NAMALWA (cell line): ENCODE results near the gene CST4.
"Not testable (repeated sequence)": the region's sequence is repeated elsewhere in the genome, so short reads cannot be mapped to it uniquely, and the experiment has no call there.

Source experiments
- DNase-seq: peaks from one replicate; pipeline ENCODE4 v3.0.0-alpha.2; 2015; ENCODE audit warnings: low spot score

Gene CST4, protein sequence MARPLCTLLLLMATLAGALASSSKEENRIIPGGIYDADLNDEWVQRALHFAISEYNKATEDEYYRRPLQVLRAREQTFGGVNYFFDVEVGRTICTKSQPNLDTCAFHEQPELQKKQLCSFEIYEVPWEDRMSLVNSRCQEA

DNA sequence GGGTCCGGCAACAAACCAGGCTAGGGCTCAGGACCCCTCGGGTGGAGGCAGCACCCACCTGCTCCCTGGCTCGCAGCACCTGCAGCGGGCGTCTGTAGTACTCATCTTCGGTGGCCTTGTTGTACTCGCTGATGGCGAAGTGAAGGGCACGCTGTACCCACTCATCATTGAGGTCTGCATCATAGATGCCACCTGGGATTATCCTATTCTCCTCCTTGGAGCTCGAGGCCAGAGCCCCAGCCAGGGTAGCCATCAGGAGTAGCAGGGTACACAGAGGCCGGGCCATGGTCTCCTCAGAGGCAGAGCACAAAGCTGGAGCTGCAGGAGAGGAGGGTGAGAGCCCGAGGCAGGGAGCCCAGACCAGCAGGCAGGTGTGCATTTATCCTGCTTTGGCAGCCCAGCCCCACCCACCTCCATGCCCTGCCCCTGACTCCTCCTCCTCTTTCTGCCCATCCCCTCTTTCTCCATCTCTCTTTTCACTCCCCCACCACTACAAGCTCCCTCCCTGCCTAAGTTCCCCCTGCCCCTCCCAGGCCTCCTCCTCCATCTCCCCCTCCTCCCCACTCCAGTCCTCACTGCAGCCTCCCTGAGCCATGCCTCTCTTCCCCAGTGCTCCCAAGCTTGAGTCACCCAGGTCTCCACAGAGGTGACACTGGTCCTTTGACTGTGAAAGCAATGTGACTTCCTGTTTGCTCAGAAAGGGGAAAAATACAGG is at the start of gene CST4:
TSS of gene CST4 (minus strand) at position 355 of the 715 bp plus-strand sequence. CDS start at position 286, 69 bp downstream.
- not testable (repeated sequence) for DNase-seq

DNA sequence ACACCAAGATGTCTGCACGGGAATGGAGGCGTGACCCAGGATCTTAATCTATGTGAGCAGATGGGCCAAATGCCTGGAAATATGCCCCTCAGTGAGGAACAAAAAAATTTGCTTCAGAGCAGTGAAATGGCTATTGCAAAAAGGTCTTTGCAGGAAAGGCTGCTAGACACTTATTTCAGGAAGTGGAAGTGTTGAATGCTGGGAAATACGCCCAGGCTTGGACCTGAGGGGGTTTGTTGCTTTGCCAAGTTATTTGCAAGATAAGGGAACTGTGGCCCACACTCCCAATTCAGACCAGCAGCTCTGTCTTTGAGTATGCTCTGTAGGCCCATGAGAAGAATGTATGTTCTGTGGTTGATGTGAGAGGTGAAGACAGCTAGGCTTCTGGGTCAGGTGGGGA is 46.6 kb upstream of the CST4 start:
- not testable (repeated sequence) for DNase-seq

DNA sequence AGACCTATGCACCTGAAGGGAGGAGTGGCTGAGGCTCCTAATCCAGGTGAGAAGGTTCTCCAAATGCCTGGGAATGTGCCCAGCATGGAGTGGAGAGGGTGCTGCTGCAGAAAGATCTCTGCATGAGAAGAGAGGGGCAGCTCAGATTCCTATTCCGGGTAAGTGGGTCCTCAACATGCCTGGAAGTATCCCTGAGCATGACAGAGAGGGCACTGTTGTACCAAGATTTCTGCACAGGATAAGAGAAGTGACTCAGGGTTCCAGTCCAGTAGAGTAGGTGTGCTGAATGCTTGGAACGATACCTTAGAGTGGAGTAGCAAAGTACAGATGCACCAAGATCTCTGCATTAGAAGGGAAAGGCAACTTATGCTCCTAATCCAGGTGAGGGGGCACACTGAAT is 46.1 kb upstream of the CST4 start:
- not testable (repeated sequence) for DNase-seq

DNA sequence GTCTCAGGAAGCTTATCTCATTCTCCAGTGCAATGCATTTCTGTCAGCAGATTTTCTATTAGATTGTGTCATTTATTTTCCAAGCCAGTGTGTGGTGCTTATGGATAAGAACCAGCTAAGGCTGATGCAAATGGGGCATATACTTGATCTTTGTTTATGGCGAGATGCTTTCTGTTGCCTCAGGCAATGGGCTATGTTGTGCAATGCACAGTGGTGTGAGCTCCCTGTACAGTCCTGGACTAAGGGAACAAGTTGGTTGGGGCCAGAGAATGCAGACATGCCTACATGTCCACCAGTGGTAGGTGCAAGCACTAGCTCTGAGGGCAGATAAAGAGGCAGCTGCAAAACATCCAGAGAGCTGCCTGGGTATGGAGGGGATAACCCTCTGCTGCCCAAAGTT is 45.6 kb upstream of the CST4 start:
- not testable (repeated sequence) for DNase-seq

DNA sequence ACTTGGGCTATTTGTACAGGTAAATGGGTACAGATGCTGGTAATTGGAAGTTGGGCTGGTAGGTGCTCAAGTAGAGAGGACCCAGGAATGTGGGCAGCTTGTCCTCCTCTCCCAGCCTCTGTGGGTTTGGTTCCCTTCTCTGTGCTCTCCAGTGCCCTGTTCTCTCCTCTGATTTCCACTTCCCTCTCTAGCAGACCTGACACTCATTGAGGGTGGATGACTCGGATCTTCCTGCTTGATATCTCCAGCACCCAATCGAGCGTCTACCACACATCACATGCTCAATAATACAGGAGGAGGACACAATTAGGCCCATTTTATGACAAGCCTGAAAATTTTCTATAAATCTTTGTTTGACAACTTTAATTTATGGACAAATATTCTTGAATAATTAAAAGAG is 38.2 kb upstream of the CST4 start:
- DNase-seq = no peak

DNA sequence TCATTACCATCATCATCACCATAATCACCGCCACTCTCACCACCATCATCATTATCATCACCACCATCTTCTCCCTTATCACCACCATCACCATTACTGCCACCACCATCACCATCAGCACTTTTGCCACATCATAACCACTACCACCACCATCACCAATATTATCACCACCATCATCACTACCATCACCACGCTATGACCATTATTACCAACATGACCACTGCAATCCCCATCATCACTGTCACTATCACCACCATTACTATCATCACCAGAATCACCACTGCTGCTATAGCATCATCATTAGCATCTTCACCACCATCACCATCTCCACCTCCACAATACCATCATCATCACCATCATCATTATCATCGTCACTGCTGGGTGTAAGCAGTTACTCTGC is 36.3 kb upstream of the CST4 start:
- DNase-seq = no peak

DNA sequence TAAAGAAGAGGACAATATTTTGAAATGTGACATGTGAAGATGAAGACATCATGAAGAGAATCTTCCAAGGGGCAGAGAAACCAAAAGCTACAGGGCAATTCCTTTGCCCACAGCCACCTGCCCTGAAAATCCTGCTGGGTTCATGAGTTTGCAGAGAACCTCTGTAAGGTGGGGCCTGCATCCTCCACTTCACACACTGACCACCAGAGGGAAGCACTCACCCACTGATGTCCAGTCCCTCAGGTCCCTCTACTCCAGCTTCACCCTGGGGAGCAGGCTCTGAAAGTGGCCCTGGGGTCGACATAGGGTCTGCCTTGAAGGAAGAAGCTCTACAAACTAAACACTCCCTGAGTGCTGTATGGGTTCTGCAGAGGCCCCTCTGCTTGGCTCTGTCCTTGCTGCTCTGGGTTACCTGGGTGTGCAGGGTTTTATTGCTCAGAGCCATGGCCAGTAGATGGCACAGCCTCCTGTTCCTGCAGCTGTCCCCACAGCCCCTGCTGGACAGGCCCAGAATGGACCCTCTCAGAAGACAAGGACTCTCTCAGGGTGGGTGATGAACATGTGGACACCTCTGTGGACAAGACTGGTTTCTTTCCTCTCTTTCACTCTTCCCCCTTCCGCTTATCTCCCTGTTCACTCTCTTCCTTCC is 34.9 kb upstream of the CST4 start:
- DNase-seq = peak; percentile 38

DNA sequence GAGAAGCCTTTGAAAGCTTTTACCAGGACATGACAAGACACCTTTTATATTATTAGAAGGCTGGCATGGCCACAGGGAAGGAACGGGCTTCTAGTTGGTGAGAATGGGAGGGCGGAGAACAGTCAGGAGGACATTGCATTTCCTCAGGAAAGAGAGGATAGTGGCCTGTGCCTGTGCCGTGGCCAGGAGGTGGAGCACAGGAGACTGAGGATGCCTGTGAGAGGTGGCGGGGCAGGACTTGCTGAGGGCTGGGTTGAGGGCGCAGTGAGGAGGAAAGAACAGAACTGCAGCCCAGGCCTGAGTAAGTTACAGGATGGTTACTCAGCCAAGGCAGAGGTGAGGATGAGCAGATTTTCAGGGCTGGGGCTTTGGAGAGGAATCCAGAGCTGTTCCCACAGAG is 34.0 kb upstream of the CST4 start:
- DNase-seq = not testable (repeated sequence)

DNA sequence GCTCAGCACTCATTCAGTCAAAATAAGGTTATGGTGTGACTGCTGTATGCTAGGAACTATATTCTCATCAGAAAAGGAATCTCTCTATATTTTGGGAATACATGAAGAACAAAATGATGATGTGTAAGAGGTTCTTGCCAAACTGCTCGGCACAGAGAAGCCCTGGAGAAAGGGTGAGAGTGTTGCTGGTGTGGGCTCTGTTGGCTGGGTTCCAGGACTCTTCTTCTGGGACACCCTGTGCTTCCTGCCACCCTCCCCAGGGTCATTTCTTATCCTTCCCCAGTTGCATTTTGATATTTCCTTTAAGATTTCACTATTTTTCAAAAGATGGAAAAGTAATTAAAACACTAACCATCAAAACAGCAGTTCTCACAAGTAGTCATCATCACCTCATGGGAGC is 33.1 kb upstream of the CST4 start:
- no peak for DNase-seq

DNA sequence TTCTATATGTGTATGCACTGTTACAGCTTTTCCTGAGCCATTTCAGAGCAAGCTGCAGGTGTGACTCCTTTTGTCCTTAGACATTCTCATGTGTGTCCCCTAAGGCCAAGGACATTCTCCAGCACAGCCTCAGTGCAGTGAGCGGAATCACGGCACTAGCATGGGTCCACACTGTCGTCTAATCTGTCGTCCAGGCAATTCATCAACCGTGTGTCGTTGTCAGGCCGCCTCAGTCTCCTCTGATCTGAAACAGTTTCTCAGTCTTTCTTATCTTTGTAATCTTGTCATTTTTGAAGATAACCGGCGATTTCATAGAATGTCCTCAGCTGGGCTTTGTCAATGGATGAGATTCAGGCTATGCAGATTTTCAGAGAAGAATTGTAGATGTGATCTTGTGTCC is 30.5 kb upstream of the CST4 start:
- not testable (repeated sequence) for DNase-seq

DNA sequence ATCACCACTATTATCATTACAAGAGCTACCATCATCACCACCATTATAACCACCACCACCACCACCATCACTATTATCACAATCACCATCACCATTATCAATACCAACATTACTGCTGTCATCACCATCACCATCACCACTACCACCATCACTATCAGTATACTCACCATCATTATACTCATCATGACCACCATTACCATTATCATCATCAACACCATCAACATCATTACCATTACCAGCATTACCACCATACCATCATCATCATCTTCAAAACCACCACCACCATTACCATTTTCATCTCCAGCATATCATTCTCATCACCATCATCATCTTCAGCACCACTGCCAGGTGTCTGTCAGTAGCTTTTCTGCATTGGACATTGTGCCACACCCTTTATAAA is 22.9 kb upstream of the CST4 start:
- not testable (repeated sequence) for DNase-seq

DNA sequence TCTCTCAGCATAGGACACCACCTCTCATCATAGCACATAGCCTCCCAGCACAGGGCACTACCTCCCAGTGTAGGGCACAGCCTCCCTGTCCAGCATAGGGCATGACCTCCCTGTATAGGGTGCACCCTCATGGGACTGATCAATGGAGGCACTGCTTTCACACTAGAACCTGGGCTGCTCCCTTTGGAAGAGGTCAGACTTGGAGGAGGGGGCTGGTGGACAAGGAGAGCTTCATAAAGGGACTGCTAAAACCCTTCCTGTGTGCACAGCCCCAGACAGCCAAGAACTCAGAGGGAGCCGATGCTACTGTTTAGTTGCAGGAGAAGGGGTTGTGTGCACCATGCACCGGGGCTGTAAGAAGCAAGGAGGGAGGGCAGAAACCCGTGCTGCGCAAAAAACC is 21.9 kb upstream of the CST4 start:
- DNase-seq = no peak

DNA sequence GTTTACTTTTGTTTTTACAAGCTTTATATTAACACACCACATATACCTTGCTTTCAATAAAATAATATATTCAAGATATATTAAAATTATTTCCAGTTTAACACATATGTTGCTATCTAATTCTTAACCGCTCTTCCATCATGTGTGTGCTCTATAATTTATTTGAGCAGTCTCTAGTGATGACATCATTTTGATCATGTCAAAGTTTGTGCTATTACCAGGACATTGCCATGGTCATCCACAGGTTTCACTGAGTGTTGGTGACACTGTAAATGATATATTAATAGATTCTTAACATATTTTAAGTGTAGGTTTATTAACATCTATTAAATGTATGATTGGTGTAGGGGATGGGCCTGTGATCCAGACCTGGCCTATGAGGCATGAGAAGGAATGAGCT is 17.1 kb upstream of the CST4 start:
- no peak for DNase-seq

DNA sequence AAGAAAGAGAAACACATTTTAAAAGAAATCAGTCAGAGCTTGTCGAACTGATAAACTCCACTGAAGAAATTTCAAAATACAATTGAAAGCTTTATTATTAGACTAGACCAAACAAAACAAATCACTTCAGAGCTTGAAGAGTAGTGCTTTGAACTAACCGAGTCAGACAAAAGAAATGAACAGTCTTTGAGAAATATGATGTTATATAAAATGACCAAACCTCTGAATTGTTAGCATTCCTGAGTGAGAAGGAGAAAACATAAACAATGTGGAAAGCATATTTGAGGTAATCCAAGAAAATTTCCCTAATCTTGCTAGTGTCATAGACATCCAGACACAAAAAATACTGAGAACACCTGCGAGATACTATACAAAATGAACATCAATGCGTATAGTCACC is 13.2 kb upstream of the CST4 start:
- DNase-seq = no peak

DNA sequence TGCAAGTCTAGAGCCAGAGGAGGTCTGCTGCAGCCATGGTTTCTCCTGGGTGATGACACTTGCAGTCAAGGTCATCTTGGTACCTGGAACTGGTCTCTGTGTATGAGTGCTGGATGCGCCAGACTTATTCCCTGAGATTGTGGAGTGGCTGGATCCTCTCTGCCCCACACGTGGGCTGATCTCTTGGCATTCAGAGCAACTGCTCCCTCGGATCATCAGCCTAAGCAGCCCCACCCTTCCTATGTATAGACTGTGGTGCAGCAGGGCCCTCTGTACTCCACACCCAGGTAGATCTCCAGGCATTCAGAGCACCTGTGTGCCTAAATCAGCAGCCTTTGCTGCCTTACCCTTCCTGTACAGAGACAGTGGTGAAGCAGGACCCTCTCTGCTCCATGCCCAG is 12.1 kb upstream of the CST4 start:
- no peak for DNase-seq

DNA sequence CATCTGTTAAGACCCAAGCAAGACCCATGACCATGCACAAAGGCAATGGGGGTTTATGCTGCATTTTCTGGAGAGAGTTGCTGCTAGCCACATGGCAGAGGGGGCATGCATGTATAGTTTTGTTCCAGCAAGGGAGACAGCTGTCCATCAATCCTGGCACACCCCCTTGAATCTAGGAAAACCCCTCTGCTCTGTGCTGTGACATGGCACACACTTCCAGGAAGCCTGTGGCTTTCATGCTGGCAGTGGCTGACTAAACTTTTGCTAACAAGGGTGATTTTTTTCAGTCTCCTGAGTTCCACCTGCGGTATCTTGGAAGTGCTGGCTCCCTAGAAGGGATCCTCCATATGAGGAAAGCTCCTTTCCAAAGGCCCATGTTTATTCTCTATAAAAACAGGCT is 9.1 kb upstream of the CST4 start:
- no peak for DNase-seq

DNA sequence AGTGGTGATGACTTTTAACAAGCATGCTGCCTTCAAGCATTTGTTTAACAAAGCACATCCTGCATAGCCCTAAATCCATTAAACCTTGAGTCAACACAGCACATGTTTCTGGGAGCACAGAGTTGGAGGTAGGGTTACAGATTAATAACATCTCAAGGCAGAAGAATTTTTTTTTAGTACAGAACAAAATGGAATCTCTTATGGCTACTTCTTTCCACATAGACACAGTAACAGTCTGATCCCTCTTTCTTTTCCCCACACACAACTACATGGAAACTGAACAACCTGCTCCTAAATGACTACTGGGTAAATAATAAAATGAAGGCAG is 6.2 kb upstream of the CST4 start:
- not testable (repeated sequence) for DNase-seq

DNA sequence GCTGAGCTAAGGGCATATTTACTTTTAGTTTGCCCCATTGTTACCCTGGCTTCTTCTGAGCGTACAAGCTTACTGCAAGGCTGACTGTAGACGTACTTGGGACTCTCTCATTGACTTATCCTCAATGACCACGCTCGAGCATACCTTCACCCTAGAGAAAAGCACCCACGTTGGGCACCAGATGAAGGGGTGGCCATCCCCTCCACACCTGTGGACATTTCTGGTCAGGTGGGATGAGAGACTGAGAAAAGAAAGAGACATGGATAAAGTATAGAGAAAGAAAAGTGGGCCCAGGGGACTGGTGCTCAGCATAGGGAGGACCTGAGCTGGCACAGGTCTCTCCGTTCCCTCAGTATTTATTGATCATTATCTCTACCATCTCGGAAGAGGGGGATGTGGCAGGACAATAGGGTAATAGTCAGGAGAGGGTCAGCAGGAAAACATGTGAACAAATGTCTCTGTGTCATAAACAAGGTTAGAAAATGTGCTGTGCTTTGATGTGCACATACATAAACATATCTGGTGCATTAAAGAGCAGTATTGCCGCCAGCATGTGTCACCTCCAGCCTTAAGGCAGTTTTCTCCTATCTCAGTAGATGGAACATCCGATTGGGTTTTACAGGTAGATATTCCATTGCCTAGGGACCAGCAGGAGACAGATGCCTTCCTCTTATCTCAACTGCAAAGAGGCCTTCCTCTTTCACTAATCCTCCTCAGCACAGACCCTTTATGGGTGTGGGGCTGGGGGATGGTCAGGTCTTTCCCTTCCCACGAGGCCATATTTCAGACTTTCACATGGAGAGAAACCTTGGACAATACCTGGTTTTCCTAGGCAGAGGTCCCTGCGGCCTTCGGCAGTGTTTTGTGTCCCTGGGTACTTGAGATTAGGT is 5.6 kb upstream of the CST4 start:
- not testable (repeated sequence) for DNase-seq

DNA sequence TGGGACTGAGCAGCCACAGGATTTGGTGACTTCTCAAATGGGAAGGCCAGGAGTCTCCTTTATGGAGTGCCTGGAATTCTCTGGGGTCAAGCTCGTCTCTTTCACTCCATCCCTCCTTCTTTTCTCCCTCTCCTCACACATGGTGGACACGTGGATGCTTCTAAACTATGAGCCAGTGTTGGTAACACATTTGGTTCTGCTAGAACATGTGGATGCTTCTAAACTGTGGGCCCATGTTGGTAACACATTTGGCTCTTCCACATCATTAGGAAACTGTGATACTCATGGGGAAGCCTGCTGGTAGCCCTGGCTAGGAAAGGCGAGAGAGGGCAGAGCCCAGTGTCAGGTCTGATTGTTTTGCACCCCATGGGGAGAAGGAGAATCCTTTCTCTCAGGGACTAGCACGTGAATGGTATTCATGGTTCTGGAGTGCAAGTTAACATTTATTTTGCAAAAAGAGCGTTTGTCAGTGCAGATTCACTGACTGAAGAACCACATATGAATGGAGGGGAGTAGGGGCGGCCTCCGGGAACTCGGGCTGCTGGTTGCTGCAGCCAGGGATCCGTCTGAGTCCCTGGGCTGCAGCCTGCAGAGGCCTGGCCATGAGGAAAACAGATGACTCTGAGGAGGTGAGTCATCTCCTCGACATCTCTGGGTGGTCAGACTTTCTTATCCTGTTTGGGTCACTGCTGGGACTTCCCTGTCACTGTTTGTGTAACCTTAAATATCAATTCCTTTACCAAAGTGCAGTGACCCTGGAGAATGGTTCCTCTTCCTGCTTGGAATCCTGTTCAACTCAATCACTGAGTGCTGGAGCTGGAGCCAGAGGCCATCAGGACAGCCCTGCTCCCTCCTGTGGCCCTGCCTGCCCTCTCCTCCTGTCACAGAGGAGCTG is 4.1 kb upstream of the CST4 start:
- not testable (repeated sequence) for DNase-seq

DNA sequence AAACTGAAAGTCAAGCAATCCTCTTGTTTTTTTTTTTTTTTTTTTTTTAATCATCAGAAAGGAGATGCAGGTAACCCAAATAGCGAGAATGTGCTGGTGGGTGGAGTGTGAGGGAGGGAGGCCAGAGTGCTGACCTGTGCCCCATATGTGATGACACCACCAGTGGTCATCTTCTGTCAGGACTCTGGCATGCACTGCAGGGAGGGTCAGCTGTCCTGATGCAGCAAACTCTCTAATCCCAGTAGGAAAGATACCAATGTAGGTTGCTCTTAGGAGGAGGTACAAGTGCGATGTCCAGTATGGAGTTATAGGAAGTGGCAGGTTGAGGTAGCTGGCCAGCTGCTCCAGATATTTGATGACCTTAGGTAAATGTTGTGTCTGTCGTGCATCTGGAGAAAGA is 2.8 kb upstream of the CST4 start:
- no peak for DNase-seq

DNA sequence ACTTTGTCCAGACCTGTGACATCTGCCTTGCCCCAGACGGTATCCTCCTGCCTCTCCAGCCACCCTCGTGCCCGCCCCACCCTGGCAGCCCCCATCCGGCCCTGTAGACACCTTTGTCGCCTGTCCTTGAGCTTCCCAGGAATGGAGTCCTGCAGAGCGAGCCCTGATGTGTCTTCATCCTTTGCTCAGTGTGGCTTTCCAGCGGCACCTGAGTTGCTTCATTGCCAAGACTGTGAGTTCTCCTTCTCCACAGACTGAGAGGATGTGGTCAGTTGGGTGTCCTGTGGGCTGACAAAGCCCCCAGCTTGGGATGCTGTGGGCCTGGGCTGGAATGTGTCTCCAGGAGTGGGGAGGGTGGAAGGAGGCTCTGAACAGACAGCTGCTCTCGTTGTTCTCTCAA is 1.7 kb upstream of the CST4 start:
- no peak for DNase-seq

DNA sequence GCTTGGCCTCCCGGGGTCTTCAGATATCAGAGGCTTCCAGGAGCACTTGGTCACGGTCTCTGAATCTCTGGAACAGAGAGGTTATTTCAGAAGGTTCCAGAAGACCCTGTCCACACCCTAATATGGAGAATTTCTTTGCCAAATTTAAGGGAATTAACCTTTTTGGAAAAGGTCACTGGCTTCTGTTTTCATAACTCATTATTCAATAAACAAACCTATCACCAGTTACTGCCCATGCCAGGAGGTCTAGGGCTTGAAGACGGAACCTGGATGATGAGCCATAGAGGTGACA is 507 bp upstream of the CST4 start:
- no peak for DNase-seq
